Neural crest cell (in vitro differentiated cells): ENCODE results near the gene EGF. TPM values are rescaled to one million over a fixed set of nuclear protein-coding genes. Genes with fewer than 3 reads are reported as not detected.

Experiments used
- DNase-seq: peaks from one replicate; pipeline ENCODE4 v3.0.0; 2021; ENCODE audit warnings: low read depth, mixed read lengths, low spot score
- H3K27ac Mint-ChIP-seq: one replicate; pipeline ENCODE4 v1.8.0; 2021; ENCODE audit warnings: mild to moderate bottlenecking, mixed read lengths; ENCODE audit not compliant: unreplicated experiment
- H3K27me3 Mint-ChIP-seq: 2 replicates; pipeline ENCODE4 v1.8.0; 2021; ENCODE audit warnings: low read depth, mild to moderate bottlenecking, mixed read lengths
- H3K36me3 Mint-ChIP-seq: 2 replicates; pipeline ENCODE4 v1.8.0; 2021; ENCODE audit warnings: low read depth, mild to moderate bottlenecking, mixed read lengths
- H3K4me1 Mint-ChIP-seq: 2 replicates; pipeline ENCODE4 v1.8.0; 2021; ENCODE audit warnings: mixed read lengths
- H3K4me3 Mint-ChIP-seq: one replicate; pipeline ENCODE4 v1.8.0; 2021; ENCODE audit warnings: mild to moderate bottlenecking, mixed read lengths
- H3K9me3 Mint-ChIP-seq: 2 replicates; pipeline ENCODE4 v1.8.0; 2021; ENCODE audit warnings: mixed read lengths
- total RNA-seq: library from RNA; stranded (reverse); gene quantifications from 2 replicates; pipeline ENCODE4 v1.2.1, GENCODE V29; 2021
- TF ChIP-seq, protein P1 (sequence below): fragments of 200-600 bp; sonication (generic); conservative IDR thresholded peaks from 2 replicates; pipeline ENCODE4 v1.5.0; 2021; ENCODE audit warnings: antibody characterized with exemption, mild to moderate bottlenecking

The EGF gene
- total RNA-seq, 1 donor from 2014 or later, result 0.84 TPM

DNA sequence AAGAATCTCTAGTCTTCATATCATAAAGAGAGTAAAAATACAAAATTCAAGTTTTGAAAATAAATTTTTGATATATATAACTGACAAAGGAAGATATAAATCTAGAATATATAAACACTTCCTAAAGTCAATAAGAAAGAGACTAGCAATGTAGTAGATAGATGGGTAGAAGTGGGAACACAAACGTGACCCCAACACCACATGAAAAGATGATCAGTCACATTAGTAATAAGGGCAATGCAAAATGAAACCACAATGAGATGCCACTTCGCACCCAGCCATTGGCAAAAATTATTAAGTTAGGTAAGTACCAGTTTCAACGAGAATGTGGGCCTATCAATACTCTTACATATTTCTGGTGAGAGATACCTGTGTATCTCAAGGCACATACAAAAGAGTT lies 106.5 kb downstream of the EGF start:
- H3K4me3 Mint-ChIP-seq, result no peak overlapping the region
- no peak for DNase-seq
- peaks cover 2% of the 10 kb centered on the region for H3K27me3 Mint-ChIP-seq
- no peak overlapping the region for H3K27ac Mint-ChIP-seq
- H3K4me1 Mint-ChIP-seq, result no peaks in the 10 kb centered on the region
- TF ChIP-seq, protein P1, sequence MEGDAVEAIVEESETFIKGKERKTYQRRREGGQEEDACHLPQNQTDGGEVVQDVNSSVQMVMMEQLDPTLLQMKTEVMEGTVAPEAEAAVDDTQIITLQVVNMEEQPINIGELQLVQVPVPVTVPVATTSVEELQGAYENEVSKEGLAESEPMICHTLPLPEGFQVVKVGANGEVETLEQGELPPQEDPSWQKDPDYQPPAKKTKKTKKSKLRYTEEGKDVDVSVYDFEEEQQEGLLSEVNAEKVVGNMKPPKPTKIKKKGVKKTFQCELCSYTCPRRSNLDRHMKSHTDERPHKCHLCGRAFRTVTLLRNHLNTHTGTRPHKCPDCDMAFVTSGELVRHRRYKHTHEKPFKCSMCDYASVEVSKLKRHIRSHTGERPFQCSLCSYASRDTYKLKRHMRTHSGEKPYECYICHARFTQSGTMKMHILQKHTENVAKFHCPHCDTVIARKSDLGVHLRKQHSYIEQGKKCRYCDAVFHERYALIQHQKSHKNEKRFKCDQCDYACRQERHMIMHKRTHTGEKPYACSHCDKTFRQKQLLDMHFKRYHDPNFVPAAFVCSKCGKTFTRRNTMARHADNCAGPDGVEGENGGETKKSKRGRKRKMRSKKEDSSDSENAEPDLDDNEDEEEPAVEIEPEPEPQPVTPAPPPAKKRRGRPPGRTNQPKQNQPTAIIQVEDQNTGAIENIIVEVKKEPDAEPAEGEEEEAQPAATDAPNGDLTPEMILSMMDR, result no peak
- H3K9me3 Mint-ChIP-seq, result peaks cover 3% of the 10 kb centered on the region
- no peaks in the 10 kb centered on the region for H3K36me3 Mint-ChIP-seq

DNA sequence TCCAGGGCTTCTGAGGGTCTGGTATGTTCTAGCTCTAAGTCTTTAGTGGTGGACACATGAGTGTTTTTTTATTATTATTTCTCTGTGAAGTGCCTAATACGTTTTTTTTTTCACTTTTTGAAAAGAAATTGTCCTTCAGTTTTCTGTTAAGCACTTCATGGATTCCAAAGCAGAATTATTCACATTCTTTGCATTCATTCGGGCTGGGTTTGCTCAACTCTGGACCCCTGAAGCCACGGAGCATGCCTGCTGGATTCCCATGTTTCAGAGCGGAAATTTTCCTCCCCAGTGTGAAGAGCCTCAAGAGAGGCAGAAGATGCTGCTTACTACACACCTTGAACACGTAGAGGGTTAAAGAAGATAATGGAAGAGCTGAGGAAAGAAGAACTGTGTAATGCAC lies 107.5 kb downstream of the EGF start:
- no peak overlapping the region for H3K4me3 Mint-ChIP-seq
- TF ChIP-seq, protein P1, result no peak
- no peak for DNase-seq
- H3K27me3 Mint-ChIP-seq, result peaks cover 2% of the 10 kb centered on the region
- no peaks in the 10 kb centered on the region for H3K36me3 Mint-ChIP-seq
- H3K27ac Mint-ChIP-seq, result no peak overlapping the region
- H3K4me1 Mint-ChIP-seq, result no peaks in the 10 kb centered on the region
- H3K9me3 Mint-ChIP-seq, result peaks cover 3% of the 10 kb centered on the region

DNA sequence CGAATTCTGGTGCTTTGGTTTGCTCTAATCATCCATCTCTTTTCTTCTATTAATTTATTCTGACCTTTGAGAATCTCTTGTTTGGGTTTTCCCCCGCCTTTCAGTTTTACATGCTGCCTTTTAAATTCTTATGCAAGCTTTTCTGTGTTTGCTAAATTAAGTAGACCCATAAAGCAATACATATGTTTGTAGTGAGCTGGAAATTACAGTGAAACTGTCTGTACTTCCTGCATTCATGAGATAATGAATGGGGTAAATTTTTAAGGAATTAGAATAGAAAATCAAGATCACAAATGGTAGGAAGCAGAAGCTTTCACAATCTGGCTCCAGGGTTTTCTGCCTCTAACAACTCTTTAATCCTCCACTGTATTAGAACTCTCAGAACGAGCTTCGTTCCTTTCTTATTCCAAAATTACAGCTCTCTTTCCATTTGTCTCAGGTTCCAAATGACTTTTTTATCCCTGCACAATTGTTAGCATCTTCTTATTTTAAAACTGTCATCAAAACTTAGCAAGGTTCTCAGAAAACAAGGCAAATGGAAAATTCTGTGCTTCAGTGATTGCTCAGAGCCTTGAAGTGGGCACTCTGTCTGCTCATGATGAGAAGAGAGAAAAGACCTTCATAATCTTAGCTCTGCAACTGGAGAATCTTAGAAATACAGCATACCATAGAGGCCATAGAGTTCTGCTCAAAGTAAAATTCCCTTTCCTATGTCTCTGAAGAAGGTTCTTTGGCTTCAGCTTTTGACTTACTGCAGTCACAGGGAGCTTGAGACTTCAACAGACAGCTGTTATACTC lies 108.2 kb downstream of the EGF start:
- peaks cover 2% of the 10 kb centered on the region for H3K27me3 Mint-ChIP-seq
- peaks cover 3% of the 10 kb centered on the region for H3K9me3 Mint-ChIP-seq
- H3K27ac Mint-ChIP-seq, result no peak overlapping the region
- H3K4me3 Mint-ChIP-seq, result no peak overlapping the region
- TF ChIP-seq, protein P1, result no peak
- no peaks in the 10 kb centered on the region for H3K4me1 Mint-ChIP-seq
- no peak for DNase-seq
- H3K36me3 Mint-ChIP-seq, result no peaks in the 10 kb centered on the region

DNA sequence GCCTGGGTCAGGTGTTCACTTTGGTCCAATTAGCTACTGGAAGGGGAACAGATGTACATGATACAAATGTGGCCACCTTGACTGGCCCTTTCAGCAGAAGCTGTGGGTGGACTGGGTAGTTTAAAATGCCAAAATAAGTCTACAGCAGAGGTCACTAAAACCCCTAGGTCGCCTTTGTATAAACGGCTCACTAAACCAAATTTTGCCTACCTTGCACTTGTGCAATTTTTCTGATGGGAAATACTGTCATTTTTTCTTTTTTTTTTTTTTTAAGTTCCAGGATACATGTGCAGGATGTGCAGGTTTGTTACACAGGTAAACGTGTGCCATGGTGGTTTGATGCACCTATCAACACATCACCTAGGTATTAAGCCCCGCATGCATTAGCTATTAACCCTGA lies 109.8 kb downstream of the EGF start:
- Mint-ChIP-seq H3K27me3 (peaks cover 2% of the 10 kb centered on the region), H3K9me3 (no peaks in the 10 kb centered on the region), H3K27ac (no peak overlapping the region), H3K4me3 (no peak overlapping the region), H3K4me1 (no peaks in the 10 kb centered on the region), H3K36me3 (no peaks in the 10 kb centered on the region)
- TF ChIP-seq, protein P1, result no peak
- DNase-seq, result no peak

DNA sequence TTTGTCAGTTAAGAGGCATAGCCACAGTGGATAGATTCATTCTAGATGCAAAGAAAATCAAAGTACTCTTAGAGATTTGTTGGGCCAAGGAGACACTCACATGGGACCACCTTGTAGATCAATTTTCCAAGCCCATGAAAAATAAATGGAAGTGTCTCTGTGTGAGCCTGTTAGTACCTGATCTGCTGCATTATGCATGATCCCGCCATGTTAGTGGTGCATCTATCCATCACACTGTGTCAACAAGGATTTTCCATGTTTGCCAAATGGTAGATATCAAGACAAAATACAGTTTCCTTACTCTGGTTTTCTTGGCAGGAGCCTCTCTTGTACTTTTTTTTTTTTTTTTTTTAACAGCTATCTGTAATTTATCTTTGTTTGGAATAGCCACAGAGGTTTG lies 112.4 kb downstream of the EGF start:
- no peaks in the 10 kb centered on the region for H3K9me3 Mint-ChIP-seq
- H3K4me1 Mint-ChIP-seq, result no peaks in the 10 kb centered on the region
- TF ChIP-seq, protein P1, result no peak
- DNase-seq, result no peak
- no peak overlapping the region for H3K4me3 Mint-ChIP-seq
- peaks cover 2% of the 10 kb centered on the region for H3K27me3 Mint-ChIP-seq
- no peak overlapping the region for H3K27ac Mint-ChIP-seq
- H3K36me3 Mint-ChIP-seq, result no peaks in the 10 kb centered on the region
